Hepatic stellate cell (primary cell): ENCODE results near the gene AGO1.

Source experiments
- DNase-seq: peaks from one replicate; pipeline ENCODE4 v3.0.0; 2011; ENCODE audit warnings: low spot score

The AGO1 gene

DNA sequence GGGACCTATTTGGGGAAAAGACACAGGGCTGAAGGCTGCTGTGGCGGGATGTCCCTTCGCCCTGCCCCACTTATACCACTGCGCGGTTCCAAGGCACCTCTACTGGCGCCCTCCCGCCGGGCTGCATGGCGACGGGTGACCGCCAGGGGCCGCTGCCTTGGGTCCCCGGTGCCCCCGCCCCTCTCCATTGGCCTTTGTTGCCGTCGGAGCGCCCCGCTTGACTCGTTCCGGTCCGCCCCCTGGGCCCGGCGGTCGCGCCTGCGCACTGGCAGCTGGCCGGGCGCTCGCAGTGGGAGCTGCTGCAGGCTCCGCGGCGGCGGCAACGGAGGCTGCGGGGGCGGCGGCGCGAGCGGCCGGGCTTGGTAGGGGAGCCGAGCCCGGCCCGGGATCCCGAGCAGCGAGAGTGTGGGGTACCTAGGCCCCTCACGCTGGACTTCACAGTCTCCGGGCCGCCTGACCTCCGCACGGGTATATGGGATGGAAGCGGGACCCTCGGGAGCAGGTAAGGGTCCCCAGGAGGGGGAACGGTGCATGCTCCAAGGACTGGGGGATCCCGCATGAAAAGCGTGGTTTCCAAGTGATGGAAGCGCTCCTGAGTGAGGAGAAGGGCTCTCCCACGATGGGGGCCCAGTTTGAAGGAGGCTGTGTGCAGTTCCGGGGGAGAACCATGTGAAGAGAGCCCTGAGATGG, at the start of gene AGO1:
TSS of gene AGO1 (plus strand) at position 265 of the 690 bp plus-strand sequence. CDS start at position 478, 213 bp downstream.
- DNase-seq, result peak; percentile 99

DNA sequence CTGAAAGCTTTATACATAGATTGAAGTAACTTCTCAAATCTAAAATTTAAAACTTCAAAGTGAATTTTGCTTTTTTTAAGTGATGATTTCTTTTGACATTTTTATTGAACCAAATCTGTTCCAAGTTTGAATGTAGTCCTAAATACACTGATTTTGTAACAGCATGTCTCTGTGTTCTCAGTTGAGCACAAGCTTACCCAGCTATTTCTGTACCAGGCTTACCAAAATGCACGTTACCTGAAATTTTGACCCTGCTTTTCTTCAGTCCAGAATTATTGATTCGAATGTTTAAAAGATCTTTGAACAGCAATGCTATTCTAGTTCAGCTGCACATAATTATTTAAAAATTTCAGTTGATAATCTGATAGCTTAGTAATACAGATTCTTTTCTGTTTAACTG, 49.6 kb upstream of the AGO1 start:
- no peak for DNase-seq

DNA sequence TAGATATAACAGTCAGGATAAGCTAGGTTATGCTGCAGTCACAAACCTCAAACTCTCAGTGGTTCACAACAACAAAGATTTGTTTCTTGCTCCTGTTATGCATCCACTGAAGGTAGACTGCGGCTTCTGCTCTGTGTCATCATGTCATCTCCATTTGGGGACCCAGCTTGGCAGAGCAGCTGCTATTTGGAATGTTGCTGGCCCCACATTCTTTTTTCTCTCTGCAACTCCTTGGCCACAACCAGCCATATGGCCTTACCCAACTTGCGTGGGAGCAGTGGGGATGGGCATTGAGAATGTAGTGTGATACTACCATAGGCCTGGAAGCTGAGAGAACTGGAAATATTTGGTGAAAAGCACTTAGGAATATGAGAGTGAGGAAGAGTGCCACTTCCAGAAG, 48.8 kb upstream of the AGO1 start:
- no peak for DNase-seq

DNA sequence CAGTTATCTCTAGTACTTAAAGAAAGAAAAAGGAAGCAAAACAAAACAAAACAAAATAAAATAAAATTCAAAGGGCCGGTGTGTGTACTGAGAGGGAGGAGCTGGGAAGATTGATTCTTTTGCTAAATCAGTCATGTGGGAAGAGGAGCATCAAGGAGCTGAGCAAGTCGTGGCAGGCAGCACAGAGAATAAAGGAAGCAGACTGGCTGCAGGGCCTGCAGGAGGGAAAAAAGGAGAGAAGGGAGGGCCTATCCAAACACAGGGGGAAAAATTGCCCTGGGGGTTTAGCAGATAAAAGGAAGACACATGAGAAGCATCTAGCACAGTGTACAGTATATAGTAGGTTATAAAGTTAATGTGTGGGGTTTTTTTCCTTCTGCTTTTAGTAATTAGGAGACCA, 47.6 kb upstream of the AGO1 start:
- DNase-seq, result no peak

DNA sequence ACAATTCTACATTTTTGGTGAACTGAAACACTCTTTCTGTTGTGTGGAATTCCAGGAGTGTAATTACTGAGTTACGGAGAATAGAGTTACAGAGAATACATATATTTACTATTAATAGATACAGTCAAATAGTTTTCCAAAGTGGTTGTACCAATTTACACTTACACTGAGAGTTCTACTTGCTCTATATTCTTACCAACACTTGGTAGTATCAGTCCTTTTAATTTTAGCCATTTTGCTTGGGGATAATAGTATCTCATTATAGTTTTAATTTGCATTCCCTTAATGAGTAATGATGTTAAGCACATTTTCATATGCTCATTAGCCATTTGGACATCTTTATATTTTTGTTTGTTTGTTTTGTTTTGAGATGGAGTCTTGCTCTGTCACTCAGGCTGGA, 46.3 kb upstream of the AGO1 start:
- no peak for DNase-seq

DNA sequence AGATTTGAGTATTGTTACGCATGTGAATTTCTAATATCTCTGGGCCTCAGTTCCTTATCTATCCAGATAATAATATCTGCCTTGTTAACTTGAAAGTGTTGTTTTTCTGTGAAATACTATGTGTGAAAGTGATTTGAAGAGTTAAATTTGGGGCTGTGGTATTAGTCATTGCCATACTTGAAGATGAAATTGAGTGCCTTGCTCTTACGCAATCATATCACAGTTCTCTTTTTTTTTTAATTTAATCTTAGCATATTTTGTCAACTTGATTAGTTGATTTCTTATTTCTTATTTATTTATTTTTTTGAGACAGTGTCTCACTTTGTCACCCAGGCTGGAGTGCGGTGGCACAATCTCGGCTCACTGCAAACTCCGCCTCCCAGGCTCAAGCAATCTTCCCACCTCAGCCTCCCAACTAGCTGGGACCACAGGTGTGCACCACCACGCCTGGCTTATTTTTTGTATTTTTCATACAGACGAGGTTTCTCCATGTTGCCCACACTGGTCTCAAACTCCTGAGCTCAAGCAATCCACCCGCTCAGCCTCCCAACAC, 44.2 kb upstream of the AGO1 start:
- no peak for DNase-seq

DNA sequence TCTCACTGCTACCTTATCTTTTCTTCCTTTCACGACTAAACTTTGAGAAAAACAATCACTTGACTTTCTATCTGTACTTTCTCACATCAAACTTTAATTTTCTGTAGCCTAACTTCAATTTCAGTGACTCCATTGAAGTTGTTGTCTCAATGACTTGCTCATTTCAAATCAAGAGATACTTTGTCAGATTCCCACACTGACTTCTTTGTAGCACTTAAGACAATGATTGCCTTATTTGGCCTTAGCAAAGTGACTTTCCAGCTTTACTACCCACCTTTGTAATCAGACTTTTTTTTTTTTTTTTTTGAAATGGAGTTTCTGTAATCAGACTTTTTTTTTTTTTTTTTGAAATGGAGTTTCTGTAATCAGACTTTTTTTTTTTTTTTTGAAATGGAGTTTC, 38.2 kb upstream of the AGO1 start:
- no peak for DNase-seq

DNA sequence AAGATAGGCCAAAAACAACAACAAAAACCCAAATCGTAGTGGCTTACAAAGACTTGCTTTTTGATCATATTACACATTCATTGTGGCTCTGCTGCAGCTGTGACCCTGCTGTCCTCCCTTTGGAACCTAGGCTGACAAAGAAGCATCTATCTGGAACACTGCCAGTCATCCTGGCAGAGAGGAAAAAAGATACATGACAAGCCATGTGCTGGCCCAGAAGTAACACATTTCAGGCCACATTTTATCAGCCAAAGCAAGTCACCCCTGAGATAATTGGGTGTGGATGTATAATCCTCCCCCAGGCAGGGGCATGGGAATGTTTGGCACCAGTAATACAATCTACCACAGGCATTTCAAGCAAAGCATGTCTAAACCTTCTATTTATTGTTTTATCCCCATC, 37.2 kb upstream of the AGO1 start:
- DNase-seq, result no peak

DNA sequence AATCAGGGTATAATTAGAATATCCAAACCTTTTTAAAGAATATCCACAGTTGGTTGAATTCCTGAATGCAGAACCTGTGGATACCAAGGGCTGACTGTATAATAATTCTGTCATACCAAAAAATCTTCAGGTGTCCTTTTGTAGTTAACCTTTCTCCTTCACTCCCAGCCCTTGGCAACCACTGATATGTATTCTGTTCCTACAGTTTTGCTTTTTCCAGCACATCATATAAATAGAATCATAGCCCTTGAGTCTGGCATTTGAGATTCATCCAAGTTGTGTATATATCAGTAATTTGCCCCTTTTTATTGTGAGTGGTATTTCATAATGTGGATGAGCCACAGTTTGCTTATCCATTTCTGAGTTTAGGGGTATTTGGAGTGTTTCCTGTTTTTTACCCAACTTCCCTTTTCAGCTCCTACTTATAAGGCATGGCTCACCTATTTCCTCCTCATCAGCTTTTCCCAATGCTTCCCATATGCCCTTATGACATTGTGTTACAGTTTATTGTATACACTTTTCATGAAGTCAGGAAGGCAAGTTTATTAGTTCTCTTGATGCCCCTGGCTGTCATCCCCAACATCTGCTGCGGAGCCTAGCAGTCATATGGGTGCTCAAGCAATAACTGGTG, 35.0 kb upstream of the AGO1 start:
- DNase-seq, result no peak

DNA sequence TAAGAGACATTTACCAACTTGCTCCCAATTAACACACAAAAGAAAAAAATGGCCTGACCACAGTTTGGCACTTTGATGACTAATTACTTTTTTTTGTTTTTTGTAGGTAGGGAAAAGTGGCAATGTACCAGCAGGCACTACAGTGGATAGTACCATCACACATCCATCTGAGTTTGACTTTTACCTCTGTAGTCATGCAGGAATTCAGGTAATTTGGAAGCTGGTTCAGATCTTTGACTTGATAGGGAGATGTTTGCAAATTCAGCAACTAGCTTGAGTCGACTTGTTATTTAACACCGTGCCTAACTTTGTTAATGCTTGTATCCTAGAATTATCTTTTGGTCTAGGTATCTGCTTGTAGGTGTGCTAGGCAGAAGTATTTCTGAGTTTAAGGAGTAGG, 33.0 kb upstream of the AGO1 start:
- no peak for DNase-seq

DNA sequence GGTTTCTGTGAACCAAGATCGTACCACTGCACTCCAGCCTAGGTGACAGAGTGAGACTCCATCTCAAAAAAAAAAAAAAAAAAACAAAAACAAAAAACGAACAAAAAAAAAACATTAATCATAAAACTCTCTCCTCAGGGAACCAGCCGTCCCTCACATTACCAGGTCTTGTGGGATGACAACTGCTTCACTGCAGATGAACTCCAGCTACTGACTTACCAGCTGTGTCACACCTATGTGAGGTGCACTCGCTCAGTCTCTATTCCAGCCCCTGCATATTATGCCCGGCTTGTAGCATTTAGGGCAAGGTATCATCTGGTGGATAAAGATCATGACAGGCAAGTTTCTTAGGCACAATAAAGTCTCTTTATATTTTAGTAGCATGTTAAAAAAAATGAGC, 32.3 kb upstream of the AGO1 start:
- no peak for DNase-seq

DNA sequence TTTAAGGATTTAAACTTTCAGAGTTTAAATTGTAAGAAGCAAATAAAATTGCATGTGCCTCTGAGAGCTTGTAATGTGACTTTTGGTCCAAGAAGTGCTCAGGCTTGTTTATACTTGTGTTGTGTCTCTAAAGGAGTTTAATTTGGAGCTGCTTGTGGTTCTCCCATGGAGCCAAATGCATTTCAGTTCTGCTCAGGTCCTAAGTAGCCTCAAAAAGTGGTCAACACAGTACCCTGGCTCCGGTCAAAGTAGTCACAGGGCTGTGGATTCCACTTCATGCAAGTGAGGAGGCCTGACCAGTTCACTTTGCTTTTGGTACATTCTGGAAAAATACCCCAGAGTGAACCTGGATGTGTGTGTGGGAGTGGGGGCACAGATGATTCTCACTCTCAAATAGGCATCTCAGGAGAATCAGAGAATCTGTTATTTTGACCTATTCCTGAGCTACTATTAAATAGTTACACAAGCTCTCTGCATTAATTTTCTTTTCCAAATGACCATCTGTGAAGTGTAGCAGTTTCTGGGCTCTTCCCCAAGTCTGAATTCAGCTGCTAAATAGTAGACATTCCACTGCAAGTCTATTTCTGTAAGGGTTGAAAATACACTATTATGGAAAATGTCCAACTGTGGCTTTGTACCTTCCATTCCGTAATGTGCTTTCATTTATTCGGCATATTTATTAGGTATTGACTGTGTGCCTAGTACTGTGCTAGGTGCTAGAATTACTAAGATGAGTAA, 31.7 kb upstream of the AGO1 start:
- peak; percentile 13 for DNase-seq

DNA sequence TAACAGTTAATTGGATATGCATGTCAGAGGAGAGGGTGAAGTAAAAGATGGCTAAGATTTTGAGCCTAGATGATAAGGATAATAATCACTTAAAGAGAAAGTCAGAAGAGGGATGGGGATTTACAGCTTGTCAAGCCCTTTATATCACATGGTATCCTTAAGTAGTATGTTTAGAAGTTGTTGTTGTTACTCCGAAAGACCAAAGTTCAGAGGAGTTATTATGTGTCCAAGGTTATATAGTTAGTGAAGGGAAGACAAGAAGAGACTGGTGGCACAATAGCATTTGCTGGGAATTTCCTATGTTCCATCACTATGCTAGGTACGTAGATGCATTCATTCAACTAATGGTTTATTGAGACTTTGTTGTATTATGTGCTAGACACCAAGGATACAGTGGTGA, 30.8 kb upstream of the AGO1 start:
- no peak for DNase-seq

DNA sequence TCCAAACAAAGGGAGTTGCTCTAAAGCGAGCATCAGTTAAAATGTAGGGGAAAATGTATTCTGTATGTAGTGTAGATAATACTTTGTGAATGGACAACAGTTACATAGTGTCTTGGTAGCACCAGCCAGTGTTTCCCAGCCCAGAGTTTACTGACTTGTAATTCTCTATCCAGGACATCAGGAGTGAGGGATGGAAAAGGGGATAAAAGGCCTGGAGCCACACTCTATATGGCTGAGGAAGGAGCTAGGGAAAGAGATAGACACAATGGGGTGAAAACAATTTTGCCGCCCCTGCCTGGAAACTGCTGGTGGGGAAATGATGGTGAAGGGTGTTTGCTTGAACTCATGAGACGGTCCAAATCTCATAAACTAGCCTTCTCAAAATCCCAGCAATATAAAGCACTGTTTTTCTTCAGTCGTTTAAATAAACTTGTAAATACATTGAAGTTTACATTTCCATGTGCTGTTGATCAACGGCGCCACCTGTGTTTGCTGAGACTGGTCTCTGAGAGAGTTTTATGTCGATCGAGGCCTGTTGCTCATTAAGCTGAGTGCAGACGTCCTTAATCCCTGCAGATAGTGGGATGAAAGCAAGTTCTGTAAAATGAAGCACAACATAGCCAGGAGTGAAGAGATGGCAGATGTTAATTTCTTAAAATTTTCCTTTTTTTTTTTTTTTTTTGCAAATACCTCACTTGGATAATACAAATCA, 27.9 kb upstream of the AGO1 start:
- DNase-seq, result no peak

DNA sequence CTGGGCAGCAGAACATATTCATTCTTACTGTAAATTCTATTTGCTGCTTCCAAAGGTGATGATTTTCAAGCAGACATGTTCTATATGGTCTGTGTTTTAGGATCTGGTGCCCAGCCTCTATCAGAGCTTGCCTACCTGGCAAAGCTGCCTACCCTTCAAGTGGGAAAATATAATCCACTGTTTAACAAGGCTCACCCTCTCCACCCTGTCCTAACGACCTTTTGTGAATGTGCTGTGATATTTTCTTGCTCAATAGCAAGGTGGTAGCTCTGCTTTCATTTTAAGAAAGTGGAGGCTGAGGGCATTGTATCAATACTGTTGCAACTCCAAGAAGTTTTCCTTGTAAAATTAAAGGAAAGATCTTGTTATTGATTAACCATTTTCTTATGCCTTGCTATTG, 26.0 kb upstream of the AGO1 start:
- DNase-seq, result no peak

DNA sequence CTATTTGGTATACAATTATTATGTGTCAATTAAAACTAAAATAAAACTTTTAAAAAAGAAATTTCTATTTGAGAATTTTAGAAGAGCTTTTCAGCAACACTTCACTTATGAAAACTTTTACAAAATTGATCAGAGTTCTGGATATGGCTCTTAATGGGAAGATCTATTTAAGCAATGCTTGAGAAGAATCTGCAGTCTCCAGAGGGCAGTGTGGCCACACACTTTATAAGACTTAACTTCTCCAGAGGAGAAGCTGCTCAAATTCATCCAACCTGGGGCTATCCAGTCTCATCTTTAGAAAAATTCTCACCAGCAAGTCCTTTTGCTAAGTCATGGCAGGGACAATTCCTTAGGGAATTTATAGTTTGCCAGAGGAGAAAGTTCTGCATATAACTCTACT, 25.2 kb upstream of the AGO1 start:
- DNase-seq, result no peak

DNA sequence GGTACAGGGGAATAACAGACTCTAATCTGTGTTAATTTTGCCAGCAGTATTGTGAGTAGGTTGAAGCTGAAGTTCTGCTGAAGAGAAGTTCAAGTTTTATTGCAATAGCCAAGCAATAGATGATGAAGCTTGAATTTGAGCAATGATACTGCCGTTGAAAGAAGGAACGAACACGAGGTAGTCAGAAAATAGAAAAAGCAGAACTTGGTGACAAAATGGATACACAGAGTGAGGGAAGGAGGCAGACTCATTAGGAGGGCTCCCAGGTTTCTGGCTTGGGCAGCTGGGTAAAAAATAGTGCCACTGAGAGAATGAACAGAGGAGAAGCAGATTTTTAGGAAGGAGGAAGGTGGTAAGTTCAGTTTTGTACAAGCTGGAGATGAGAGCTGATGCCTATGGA, 22.3 kb upstream of the AGO1 start:
- no peak for DNase-seq

DNA sequence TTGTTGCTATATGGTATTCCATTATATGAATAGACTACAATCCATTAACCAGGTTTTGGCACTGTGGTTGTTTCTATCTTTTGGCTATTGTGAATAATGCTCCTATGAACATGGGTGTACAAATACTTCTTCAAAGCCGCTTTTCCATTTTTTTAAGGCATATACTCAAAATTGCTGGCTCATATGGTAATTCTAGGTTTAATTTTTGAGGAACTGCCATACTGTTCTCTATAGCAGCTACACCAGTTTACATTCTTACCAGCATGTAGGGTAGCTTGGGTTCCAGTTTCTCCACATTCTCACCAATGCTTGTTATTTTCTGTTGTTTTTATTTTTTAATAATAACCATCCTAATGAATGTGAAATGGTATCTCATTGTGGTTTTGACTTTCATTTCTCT, 19.9 kb upstream of the AGO1 start:
- DNase-seq, result no peak

DNA sequence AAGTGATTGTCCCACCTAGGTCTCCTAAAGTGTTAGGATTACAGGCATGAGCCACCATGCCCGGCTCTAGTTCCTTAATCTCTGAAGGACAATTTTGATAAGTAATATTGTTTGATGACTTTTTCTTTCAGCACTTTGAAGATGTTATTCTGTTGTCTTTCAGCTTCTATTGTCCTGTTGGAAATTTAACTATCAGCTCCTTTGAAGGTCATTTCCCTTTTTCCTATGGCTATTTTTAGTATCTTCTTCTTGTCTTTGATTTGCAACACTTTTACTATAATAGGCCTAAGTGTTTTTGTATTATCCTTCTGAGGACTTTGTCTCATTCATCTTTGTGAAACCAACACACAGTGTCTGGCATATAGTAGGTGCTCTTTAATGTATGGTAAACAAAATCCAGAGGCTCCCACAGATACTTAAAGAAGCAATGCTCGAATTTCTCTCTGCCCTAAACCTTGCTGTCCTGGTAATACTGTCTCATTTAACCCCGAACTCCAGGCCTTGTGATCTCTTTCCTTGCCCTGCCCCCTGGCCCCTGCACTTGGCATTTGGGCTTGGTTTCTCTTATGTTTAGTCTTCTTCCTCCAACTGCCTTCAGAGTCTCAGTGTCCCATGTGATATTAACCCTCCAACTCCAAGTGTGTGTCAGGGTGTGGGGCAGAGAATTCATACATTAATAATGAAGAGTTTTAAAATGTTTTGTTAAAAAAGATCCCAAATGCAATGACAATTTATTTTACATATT, 19.0 kb upstream of the AGO1 start:
- DNase-seq, result no peak

DNA sequence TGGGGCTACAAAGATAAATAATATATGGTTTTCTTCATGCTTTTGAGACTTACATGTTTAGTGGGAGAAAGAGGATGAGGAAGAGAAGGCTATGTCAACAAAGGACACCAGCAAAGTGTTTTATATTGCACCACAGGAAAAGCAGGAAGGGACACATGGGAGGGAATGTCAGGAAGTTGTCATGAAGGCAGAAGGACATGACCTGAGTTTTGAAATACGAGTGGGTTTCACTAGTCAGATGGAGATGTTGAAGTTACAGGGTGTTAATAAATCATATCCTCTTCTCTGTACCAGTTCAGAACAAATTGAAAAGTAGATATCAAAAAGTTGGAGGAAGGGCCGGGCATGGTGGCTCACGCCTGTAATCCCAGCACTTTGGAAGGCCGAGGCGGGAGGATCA, 18.2 kb upstream of the AGO1 start:
- no peak for DNase-seq

DNA sequence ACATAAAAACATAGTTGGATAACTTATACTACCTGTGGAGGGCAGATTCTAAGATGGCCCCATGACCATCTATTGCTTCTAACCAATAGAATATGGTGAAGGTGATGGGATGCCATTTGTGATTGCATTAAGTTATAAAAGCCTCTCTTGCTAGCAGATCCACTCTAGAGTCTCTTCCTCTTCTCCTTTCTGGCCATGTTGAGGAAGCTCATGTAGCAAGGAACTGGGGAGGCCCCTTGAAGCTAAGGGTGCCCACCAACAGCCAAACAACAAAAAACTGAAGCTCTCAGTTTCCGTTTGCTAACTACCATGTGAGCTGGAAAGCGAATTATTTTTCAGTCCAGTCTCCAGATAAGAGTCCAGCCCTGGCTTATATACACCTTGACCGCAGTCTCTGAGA, 16.0 kb upstream of the AGO1 start:
- no peak for DNase-seq
